Heart left ventricle (tissue), 16 donors: ENCODE data around the gene FAT3. TPM values are rescaled to one million over a fixed set of nuclear protein-coding genes. Genes with fewer than 3 reads are reported as not detected.
A peak's percentile ranks its signal among the peaks of the same experiment; 100 is the strongest.

Source experiments
- ATAC-seq, 4 donors: fragments of 200-7000 bp; cut with Tn5 transposase; one replicate each; pipeline ENCODE4 v1.9.1; 2020 to 2022; ENCODE audit warnings: moderate library complexity in 4 of 4, mild to moderate bottlenecking in 3 of 4, moderate number of reproducible peaks in 1 of 4
- DNase-seq, 5 donors: peaks; one replicate each; pipeline ENCODE4 v3.0.0-alpha.2; 2020
- H3K27ac ChIP-seq, 12 donors: fragments of 200-600 bp; sonication (generic) in 4 of 12; one replicate each; pipeline versions ENCODE4 v1.5.0 to v1.8.0; 2016 to 2022; ENCODE audit warnings: mild to moderate bottlenecking in 2 of 12
- H3K27me3 ChIP-seq, 9 donors: fragments of 200-600 bp; sonication (generic) in 2 of 9; one replicate each; pipeline versions ENCODE4 v1.5.1 to v1.8.0; 2016 to 2022; ENCODE audit warnings: mild to moderate bottlenecking in 3 of 9
- H3K36me3 ChIP-seq, 9 donors: fragments of 200-600 bp; sonication (generic) in 2 of 9; one replicate each; pipeline versions ENCODE4 v1.5.0 to v1.8.0; 2018 to 2022; ENCODE audit warnings: mild to moderate bottlenecking in 2 of 9
- H3K4me1 ChIP-seq, 12 donors: fragments of 200-600 bp; sonication (generic) in 4 of 12; one replicate each; pipeline versions ENCODE4 v1.5.0 to v1.8.0; 2016 to 2022; ENCODE audit warnings: mild to moderate bottlenecking in 3 of 12
- H3K4me3 ChIP-seq, 12 donors: fragments of 200-600 bp; sonication (generic) in 4 of 12; one replicate each; pipeline versions ENCODE4 v1.5.0 to v1.8.0; 2017 to 2022; ENCODE audit warnings: mild to moderate bottlenecking in 9 of 12, moderate library complexity in 4 of 12
- H3K9me3 ChIP-seq, 12 donors: fragments of 200-600 bp; sonication (generic) in 4 of 12; one replicate each; pipeline versions ENCODE4 v1.5.0 to v1.8.0; 2016 to 2022; ENCODE audit warnings: mild to moderate bottlenecking in 1 of 12
- POLR2A ChIP-seq, 2 donors: fragments of 450-650 bp; IDR thresholded peaks; one replicate each; pipeline ENCODE4 v1.6.1; 2017; ENCODE audit warnings: antibody characterized with exemption in 2 of 2, mild to moderate bottlenecking in 2 of 2, moderate library complexity in 2 of 2
- WGBS, 4 donors: extraction: QIAGEN DNeasy Blood & Tissue Kit in 2 of 4; methylation state at CpG; one replicate each; pipeline versions ENCODE4 v1.1.5 to v1.1.7; 2013 to 2018; 5-methylcytosine and 5-hydroxymethylcytosine counted together
- intact Hi-C, 10 donors: fragments of 100-400 bp; cut with DNase I; formaldehyde crosslinking; loops; one replicate each; pipeline versions ENCODE4 v1.11.1 to v1.14.2; 2022
- long read RNA-seq, 3 donors: library from polyadenylated mRNA; unstranded; transcript quantifications; one replicate each; pipeline ENCODE4 v2.0.0, GENCODE V29; 2020 to 2021
- polyA plus RNA-seq, 2 donors: library from polyadenylated mRNA; stranded (reverse); fragments of 200-250 nt; gene quantifications; one replicate each; pipeline ENCODE4 v1.2.3, GENCODE V29; 2013
- total RNA-seq, 9 donors: library from RNA; depleted of rRNA in 2 of 9; stranded (reverse); fragments of >200 nt in 2 of 9; fragmentation: NEBNext Ultra II Directional in 3 of 9; extraction: Animal tissue kit (Norgen Biotek cat#: 25700) in 3 of 9; gene quantifications; one replicate each; pipeline versions ENCODE4 v1.1.0 to v1.2.4, GENCODE V29; 2016 to 2023
- TF ChIP-seq, protein P1 (sequence below), 12 donors: fragments of 200-600 bp; sonication (generic) in 4 of 12; IDR thresholded peaks; one replicate each; pipeline versions ENCODE4 v1.5.0 to v1.8.0; 2018 to 2022; ENCODE audit warnings: antibody characterized with exemption in 12 of 12, mild to moderate bottlenecking in 5 of 12
- donor health status: ischemic (EF 13 %, LVEDD 7.1; RV severe dilation, severe dysfunction).
- donor health status: healthy with polysubstance abuse.
- donor health status: DM: no; HTN: yes; CAD: no.
- donor health status: DM: no; HTN: no; CAD: no.
- donor health status: ischemic (EF 25% LVEDD 6.9; RV normal size, moderate dysfunction).
- donor health status: ischemic (EF 25% LVEDD 5.7; RV mildly dilated, moderate dysfunction).
- donor health status: healthy.
- donor health status: DM: yes; HTN: yes; CAD: no.
- donor health status: ischemic (EF 35%, LVEDD 5.7; RV mildly dilated, moderate dysfunction).
- donor health status: nonischemic (EF 11% LVEDD 7.7; RV severe dilation, severe dysfunction).
- donor health status: DM: yes; HTN: yes; CAD: no.
- donor health status: PGD.
- donor health status: ischemic (EF 29% LVEDD 5.4; RV normal size, mild dysfunction).
- donor health status: nonischemic (EF 23%, LVEDD 6.1; RV moderate dilation, normal function).

FAT3 gene
- 1 to 10 TPM in 3 of 9 donors, under 1 TPM in 5, not detected in 1; 0.05 to 2.2 (median 0.25) TPM for total RNA-seq
- under 1 TPM; under 0.01 to 0.04 TPM for polyA plus RNA-seq
- long read RNA-seq, donor 1: 0 reads
- long read RNA-seq, donor 2, partial matches to known transcripts: 0 of 1 reads
- long read RNA-seq, donor 2, other reads (novel, unspliced or antisense): 1 of 1 reads
- long read RNA-seq, donor 3: 0 reads

DNA sequence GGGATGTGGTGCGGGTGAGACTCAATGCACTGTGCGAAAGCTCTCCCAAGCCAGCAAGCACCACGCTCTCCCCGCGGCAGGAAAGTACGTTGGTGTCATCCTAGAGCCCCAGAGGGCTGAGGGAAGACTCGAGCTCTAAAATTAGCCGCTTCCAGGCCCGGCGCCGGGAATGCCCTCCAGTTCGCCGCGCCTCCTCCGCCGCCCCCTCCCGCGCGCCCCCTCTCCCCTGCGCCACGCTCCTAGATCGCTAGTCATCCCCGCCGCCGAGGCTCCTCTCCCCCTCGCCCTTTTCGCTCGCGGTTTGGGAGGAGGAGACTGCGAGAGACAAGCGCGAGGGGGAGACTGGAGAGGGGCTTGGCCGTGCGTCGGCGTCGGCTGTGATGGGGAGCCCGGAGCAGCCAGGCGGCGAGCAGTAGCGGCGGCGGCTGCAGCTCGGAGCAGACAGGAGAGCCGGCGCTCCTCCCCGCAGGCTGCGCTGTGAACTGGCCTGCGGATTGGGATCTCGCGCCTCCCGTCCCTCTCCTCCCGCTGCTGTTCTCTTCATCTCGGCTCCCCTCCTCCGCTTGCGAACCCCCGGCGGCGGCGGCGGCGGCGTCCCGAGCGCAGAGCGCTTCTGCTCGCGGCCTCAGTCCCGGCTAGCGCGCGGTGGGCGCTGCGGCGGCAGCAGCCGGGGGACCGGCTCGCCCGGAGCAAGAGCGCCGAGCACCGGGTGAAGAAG lies at the start of gene FAT3:
Gene FAT3 (plus strand): TSS at position 412 of the 718 bp plus-strand sequence. CDS start 127,295 bp downstream, outside the sequence.
- no peaks in the 10 kb centered on the region for H3K9me3 ChIP-seq
- peak within 1 kb of the TSS; percentile 24 to 58 (median 44) for H3K4me3 ChIP-seq
- peaks cover 0 to 33% (median 7%) of the 10 kb centered on the region in 12 donors for H3K4me1 ChIP-seq
- no peak for TF ChIP-seq POLR2A (IDR thresholded peaks at IDR 0.05)
- TF ChIP-seq, protein P1, sequence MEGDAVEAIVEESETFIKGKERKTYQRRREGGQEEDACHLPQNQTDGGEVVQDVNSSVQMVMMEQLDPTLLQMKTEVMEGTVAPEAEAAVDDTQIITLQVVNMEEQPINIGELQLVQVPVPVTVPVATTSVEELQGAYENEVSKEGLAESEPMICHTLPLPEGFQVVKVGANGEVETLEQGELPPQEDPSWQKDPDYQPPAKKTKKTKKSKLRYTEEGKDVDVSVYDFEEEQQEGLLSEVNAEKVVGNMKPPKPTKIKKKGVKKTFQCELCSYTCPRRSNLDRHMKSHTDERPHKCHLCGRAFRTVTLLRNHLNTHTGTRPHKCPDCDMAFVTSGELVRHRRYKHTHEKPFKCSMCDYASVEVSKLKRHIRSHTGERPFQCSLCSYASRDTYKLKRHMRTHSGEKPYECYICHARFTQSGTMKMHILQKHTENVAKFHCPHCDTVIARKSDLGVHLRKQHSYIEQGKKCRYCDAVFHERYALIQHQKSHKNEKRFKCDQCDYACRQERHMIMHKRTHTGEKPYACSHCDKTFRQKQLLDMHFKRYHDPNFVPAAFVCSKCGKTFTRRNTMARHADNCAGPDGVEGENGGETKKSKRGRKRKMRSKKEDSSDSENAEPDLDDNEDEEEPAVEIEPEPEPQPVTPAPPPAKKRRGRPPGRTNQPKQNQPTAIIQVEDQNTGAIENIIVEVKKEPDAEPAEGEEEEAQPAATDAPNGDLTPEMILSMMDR (IDR thresholded peaks at IDR 0.05): no peak
- ATAC-seq (peak in 3 of 4 donors; percentile 49 to 74 (median 50)), DNase-seq (peak in 4 of 5 donors; percentile 11 to 62 (median 22))
- no peaks in the 10 kb centered on the region for H3K36me3 ChIP-seq
- WGBS, 4 donors: 1% methylated on average over 40 to 82 of the region's 82 CpGs
- intact Hi-C loops: no loop called here
- H3K27me3 ChIP-seq: peaks cover 14 to 80% (median 67%) of the 10 kb centered on the region in 9 donors
- H3K27ac ChIP-seq: no peak within 1 kb of the TSS

GRCh38 chr11:92179017-92179670 lies 45.5 kb upstream of the FAT3 start:
- TF ChIP-seq, protein P1 (IDR thresholded peaks at IDR 0.05): no peak
- no peak for TF ChIP-seq POLR2A (IDR thresholded peaks at IDR 0.05)
- Histone ChIP-seq H3K36me3 (no peaks in the 10 kb centered on the region), H3K4me3 (no peak overlapping the region), H3K9me3 (peaks cover 0 to 4% (median 0%) of the 10 kb centered on the region in 12 donors), H3K27ac (no peak overlapping the region), H3K4me1 (no peaks in the 10 kb centered on the region), H3K27me3 (peaks cover 0 to 5% (median 0%) of the 10 kb centered on the region in 9 donors)
- ATAC-seq (no peak), DNase-seq (no peak)
- intact Hi-C loops: no loop called here
- WGBS, 4 donors: 52 to 68% (median 62%) methylated on average over 2 of the region's 2 CpGs

DNA sequence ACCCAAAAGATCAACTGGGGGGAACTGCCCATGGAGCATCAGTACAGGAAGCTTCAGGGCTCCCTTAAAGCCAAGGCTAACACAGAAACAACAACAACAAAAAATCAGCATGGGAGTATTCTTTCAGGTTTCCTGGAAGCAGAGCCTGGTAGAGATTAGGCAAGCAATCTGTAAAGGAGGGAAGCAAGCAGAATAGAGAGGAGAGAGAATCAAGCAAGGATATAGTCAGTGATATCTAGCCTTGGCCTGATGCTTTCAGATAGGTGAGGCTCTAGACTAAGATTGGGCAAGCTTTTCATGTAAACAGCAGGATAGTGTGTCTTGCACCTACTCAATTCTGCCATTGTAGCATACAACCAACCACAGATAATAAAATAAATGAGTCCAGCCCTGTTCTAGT lies 44.4 kb upstream of the FAT3 start:
- no peak for DNase-seq
- TF ChIP-seq, protein P1 (IDR thresholded peaks at IDR 0.05): no peak
- no peak for TF ChIP-seq POLR2A (IDR thresholded peaks at IDR 0.05)
- no peaks in the 10 kb centered on the region for H3K36me3 ChIP-seq

DNA sequence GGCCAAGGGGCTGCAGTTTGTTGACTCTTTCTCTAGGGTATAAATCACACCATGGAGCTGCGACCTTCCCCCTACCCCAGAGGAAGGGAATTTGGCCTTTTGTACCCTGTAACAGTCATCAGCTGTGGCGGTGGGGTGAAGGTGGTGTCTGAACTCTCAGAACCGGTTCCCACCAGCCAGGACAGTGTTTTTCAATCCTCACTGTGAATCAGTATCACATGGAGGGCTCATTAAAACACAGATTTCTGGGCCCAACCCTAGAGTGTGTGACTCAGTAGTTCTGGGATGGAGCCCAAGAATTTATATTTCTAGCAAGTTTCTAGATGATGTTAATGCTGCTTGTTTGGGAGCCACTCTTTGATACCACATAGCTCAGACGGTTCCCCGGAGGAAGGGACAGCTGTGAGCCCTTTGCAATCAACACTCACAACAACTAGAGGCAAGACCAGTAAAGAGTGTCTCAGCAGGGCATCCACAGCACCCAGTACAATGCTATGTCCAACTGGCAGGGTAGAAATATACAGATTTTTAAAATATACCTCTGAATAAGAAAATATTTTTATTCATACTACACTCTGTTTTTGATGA lies 43.9 kb upstream of the FAT3 start:
- no peak for ATAC-seq
- 43 to 65% (median 58%) methylated on average over 5 of the region's 5 CpGs for WGBS, 4 donors
- TF ChIP-seq POLR2A (IDR thresholded peaks at IDR 0.05): no peak
- TF ChIP-seq, protein P1 (IDR thresholded peaks at IDR 0.05): no peak
- Histone ChIP-seq H3K4me3 (no peak overlapping the region), H3K4me1 (no peaks in the 10 kb centered on the region), H3K27ac (no peak overlapping the region), H3K27me3 (peaks cover 0 to 5% (median 0%) of the 10 kb centered on the region in 9 donors), H3K9me3 (no peaks in the 10 kb centered on the region), H3K36me3 (no peaks in the 10 kb centered on the region)
- no peak for DNase-seq
- intact Hi-C loops: no loop called here

More for the DNA sequence above, 44.4 kb upstream of the FAT3 start:
- no peaks in the 10 kb centered on the region for H3K9me3 ChIP-seq
- peaks cover 0 to 5% (median 0%) of the 10 kb centered on the region in 9 donors for H3K27me3 ChIP-seq
- intact Hi-C loops: no loop called here
- no peak overlapping the region for H3K4me3 ChIP-seq
- ATAC-seq: no peak
- no peaks in the 10 kb centered on the region for H3K4me1 ChIP-seq
- H3K27ac ChIP-seq: no peak overlapping the region
